GM19324 (cell line): Measurements from ENCODE around the gene CALB2.
A peak's percentile ranks its signal among the peaks of the same experiment; 100 is the strongest.
"Not testable (repeated sequence)": the region's sequence is repeated elsewhere in the genome, so short reads cannot be mapped to it uniquely, and the experiment has no call there.

ENCODE experiments used
- ATAC-seq: cut with Tn5 transposase; IDR thresholded peaks from one replicate; pipeline ENCODE4 v1.9.1; 2021; ENCODE audit warnings: mild to moderate bottlenecking, moderate library complexity; ENCODE audit not compliant: unreplicated experiment, low FRiP score

Gene CALB2, protein sequence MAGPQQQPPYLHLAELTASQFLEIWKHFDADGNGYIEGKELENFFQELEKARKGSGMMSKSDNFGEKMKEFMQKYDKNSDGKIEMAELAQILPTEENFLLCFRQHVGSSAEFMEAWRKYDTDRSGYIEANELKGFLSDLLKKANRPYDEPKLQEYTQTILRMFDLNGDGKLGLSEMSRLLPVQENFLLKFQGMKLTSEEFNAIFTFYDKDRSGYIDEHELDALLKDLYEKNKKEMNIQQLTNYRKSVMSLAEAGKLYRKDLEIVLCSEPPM

DNA sequence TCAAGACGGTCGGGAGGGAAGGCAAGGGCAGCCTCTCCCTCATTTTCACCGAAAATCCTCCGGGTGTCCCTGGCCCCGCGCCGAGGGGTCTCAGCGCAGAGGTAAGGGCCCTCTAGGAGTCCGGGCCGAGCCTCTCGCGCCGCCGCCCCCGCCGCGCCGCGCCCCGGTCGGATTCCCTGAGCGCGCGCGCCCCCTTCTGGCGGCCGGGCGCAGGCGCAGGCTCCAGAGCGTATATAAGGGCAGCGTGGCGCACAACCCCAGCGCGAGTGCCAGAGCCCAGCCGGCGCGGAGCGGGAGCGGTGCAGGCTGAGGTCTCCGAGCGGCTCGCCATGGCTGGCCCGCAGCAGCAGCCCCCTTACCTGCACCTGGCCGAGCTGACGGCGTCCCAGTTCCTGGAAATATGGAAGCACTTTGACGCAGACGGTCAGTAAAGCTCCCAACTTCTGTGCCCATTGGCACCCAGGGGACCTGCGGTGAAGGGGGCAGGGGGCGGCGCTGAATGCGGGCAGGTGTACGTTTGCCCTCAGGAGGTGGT is at the start of gene CALB2:
TSS of gene CALB2 (plus strand) at position 260 of the 535 bp plus-strand sequence. CDS start at position 330, 70 bp downstream.
- peak; percentile 75 for ATAC-seq

DNA sequence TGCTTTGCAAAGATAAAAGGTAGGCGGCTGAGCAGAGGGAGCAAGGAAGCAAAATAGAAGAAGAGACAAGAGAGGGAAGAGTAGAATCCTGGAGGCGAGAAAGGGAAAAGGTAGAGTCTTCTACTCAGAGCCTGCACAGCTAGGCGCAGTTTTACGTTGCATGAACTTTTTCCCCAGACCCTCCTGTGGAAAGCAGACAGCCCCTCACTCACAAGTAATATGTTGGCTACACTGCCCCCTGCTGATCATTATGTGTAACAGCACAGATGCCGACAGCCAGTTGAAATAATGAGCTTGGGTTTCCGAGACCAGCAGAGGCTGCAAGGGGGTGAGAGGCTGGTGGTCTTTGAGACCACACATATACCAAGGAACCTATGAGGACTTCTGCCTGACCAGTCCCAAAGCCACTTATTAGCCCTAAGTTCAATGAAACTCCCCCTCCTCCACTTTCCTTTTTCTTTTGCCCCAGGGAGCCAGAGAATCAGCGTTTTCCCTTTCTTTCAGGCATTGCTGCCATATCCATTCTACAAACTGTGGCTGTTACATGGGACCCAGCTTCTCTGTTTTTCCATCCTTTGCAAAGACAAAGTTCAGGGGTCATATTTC is 46.9 kb upstream of the CALB2 start:
- no peak for ATAC-seq

DNA sequence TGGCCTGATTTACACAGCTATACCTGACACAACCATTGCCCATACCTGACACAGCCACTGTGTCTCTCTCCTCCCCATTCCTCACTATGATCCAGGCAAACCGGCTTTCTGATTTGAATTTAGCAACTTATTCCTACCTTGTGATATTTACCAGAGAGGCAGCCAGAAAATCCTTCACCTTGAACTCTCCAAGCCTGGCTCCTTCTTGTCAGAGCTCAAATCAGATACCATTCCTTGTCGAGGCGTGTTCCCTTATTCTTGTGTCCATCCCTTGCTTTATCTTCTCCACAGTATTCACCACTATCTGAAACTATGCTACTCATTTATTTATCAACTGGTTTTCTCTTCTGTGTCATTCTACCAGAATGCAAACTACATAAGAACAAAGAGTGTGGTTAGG is 44.9 kb upstream of the CALB2 start:
- not testable (repeated sequence) for ATAC-seq

DNA sequence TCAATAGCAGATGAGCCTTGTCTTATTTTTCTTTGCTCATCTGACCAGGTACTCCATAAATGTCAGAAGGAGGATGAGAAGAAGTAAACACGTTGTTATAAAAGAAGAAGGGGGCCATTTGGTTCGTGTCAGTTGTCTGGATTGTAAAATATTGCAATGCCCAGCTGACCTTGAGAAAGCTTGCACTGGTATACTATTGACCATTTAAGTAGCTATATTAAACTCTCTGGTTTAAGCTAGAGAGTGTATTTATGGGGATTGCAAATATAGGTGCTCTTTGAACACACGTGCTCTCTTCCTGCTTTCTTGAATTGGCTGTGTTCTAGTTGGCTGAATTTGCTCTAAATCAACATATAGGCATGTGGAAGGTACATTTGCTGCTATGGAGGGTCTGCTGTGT is 43.3 kb upstream of the CALB2 start:
- no peak for ATAC-seq

DNA sequence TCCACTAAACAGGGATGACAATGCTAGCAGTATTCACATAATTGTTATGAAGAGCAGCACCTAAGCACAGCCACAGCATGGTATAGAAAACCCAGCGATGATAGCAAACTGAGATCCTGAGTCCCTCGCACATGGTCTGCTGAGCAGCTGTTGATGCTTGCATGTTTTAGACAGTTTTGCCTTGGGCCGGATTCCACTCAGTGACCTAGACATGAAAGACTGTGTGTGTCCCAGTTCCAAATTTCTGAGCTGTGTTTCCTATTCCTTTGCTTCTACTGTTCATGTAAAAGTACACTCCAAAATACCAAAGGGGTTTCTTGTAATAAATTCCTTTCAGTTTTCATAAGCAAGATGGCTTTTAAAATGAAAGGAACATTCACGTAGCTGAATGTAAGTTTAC is 38.5 kb upstream of the CALB2 start:
- ATAC-seq: no peak

DNA sequence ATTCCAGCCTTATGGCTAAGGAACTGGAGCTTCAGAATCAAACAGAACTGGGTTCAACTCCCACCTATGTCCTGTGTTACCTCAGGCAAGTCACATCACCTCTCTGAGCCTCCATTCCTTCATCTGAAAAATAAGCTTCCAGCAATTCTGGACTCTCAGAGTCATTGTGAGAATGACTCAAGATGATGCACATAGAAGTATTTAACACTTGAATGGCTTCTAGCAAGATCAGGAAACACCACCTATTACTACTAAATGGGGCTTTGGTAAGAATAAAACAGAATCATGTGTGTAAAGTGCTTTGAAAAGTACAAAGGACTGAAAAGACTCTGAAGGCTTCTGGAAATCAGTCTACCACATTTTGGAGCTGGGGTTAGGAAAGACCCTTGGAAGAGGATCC is 30.8 kb upstream of the CALB2 start:
- ATAC-seq: no peak

DNA sequence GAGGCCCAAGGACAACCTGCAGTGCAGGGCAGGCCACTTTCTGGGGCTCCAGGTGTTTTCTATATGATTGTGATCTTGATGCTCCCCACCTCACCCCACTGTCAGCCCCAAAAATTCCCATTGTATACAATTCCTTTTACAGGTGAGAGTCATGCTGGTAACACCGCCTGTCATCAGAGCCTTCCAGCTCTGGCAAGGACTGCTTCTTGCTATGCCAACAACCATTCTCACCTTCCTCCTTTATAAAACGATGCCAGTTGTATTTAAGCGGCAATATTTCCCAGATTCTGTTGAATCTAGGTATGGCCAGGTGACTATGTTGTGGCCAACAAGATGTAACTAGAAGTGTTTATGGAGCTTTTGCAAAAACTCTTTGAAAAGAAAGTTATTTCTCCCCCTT is 30.4 kb upstream of the CALB2 start:
- ATAC-seq: no peak

DNA sequence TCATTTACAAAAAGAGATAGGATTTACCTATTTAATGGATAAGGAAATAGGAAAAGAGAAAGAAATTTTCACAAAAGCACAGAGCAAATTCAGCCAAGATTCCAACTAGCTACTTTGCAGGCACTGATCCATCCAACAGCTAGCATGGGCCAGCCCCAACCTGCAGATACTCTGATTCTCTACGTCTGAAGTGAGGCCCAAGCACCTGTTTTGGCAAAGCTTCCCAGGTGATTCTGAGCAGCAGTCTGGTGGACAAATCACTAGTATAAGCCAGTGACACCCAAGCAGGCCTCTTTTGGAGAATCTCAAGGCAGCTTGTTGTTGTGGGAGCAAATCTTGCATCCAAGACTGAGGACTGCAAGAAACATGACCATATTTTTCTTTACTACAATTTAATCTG is 20.9 kb upstream of the CALB2 start:
- no peak for ATAC-seq

DNA sequence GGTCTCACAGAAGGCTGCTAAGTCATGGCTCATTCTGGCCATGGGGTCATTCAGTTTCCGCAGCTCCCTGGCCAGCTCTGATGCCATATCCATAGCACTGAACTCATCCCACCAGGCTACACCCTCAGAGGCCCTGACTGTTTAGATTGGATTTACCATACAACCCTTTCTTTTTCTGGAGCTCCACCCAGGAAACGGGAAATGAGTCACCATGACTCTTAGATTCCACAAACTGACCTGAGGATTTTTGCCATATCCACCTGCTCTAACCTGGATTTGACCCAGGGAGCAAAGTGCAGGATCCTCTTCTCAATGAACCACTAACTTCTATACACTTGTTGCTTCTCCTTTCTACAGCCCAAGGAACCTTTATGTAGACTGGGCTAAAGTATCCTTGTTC is 20.3 kb upstream of the CALB2 start:
- no peak for ATAC-seq

DNA sequence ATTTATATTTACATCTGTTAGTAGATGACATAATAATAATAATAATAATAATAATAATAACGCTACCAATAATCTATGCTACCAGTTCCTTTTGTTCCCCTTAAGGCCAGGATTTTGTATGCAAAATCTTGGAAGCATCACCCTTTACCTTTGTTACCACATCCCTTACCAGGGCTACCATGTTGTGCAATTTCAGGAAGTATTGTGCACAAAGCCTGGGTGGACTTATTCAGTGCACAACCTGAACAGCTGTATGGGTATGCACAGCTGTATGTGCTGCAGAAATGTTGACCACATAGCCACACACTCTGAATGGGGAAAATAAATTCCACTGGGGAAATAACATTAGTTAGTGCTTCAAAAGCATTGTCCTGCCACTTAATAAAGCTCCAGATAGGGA is 19.9 kb upstream of the CALB2 start:
- no peak for ATAC-seq

DNA sequence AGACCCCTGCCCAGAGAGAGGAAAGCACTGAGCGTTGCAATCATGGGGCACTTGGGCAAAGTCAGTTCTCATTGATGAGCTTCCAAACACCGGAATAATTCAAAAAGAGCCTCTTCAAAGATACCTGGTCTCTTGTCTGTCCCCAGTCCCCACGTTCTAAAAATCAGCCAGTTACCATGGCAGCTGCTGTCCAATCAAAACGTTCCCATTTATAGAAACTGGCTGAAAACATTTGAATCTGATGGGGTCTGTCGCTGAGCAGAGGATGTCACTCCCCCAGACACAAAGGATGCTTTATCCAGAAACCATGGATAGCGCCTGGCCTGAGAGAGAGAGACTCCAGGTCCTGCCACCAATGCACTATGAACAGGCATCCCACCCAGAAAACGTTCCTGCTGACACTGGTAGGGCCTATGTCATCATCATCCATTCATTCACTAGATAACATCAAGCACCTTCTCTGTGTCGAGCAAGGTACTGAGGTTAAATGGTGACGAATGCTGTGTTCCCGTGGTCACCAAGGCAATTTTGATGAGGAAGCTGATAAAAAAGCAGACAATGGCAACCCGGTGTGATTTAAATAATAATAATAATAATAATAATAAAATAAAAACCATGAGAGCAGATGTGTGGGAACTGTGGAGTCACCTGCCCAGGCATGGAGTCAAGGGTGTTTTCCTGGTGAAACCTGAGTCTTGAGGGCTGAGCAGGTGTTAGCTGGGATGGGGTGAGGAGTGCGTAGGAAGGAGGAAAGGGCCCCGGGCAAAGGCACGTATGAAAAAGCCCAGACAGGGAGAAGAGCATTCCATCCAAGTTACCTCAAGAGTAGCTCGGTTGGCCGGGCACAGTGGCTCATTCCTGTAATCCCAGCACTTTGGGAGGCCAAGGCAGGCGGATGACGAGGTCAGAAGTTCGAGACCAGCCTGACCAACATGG is 19.0 kb upstream of the CALB2 start:
- ATAC-seq: no peak

DNA sequence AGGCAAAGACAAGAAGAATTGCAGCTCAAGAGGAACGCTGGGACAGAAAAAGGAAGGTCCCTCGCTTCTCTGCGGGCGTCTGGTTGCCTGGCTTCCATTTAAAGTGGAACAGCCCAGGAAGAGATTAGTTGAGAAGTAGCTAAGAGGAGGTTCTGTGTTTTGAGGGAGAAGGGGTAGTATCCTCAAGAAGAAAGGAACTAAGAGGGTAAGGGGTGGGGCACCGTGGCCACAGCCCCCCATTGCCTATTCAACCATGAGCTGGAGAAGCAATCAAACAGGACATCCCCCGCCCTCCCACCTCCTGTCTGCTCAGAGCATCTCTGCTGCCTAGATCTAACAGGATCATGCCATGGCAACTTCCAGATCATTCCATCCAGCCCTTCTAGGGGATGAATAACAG is 18.1 kb upstream of the CALB2 start:
- no peak for ATAC-seq

DNA sequence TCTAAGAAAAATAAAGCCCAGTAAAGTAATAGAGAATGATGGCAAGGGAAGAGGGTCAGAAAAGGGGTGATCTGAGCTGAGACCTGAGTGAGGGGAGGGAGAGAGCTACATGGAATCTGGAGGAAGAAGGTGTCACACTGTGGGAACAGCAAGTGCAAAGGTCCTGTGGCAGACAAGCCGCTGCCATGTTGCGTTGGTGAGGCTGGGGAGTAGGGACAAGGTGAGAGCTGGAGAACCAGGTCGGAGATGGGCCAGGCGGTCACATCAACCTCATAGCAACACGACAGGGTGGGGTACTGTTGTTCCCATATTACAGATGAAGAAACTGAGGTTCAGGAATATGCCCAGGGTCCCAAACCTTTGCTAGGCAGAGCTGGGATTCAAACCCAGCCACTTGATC is 16.6 kb upstream of the CALB2 start:
- ATAC-seq: no peak

DNA sequence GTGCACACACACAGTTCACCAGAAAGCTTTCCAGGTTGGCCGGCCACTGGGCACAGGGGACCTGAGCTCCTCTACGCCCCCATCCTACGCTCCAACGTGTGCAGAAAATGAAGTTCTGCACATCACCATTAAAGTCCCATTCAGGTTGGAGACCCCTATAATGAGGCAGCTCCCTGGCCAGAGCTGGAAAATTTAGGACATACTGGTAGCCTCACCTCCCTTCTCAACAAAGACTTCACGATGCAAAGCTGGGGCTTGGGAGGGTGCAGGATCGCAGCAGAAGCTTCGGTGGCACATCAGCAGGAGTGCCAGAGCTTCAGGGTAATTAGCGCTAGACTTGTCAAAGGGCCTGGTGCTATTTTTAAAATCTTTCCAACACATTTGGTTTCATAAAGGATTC is 15.4 kb upstream of the CALB2 start:
- ATAC-seq: no peak

DNA sequence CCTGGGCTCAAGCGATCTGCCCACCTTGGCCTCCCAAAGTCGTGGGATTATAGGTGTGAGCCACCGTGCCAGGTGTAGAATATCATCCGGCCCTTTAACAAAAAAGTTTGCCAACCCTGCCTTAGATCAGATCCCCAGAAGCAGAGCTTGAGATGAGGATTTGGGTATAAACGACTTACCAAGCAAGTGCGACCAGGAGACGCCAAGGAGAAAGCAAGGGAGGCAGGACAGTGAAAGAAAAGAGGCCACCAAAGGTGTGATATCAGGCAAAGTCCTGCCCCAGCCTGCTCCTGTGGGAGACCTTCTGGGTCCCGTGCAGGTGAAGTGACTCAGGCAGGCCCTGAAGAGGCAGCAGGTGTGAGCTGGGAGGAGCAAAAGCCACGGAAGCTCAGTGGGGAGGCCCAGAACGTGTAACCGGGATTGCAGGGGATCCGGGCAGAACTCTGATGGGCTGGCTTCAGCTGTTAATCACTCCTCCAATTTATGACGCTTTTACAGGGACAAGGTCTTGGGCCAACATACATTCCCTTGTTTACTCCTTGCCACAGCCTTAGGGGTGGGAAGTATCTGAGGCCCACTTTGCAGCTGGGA is 14.1 kb upstream of the CALB2 start:
- no peak for ATAC-seq

DNA sequence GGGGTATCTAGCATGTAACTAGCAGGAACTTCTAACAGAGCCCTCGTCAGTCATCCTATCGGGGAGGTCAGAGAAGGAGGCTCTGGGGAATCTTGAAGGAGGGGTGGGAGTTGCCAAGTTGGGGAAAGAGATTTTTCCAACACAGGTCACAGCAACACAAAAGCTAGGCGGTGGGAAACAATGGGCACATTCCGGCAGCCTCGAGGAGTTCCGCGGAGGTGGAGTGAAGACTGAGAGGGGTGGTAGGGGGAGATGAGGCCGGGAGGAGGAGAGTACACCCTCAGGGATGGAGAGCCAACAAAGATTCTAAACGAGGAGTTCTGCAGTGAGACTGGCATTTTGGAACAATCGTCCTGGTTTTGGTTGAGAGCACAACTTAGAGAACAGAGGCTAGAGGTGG is 13.5 kb upstream of the CALB2 start:
- no peak for ATAC-seq

DNA sequence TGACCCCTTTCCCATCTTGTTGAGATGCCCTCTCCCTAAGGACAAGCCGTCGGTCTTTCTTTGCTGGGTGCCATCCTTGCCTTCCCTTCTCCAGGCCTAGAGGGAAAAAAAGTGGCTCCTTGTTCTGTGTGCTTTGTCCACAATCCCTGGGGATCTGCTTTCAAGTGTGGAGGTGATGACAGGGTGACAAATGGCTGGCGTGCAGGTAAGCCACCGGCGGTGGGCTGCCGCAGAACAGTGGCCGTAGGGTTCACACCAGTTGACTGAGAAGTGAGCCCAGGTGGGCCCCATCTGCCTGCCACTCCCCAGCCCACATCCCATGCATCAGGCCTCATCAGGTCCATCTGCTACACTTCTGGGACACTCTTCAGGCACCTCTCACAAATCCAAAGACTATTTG is 11.4 kb upstream of the CALB2 start:
- ATAC-seq: no peak

DNA sequence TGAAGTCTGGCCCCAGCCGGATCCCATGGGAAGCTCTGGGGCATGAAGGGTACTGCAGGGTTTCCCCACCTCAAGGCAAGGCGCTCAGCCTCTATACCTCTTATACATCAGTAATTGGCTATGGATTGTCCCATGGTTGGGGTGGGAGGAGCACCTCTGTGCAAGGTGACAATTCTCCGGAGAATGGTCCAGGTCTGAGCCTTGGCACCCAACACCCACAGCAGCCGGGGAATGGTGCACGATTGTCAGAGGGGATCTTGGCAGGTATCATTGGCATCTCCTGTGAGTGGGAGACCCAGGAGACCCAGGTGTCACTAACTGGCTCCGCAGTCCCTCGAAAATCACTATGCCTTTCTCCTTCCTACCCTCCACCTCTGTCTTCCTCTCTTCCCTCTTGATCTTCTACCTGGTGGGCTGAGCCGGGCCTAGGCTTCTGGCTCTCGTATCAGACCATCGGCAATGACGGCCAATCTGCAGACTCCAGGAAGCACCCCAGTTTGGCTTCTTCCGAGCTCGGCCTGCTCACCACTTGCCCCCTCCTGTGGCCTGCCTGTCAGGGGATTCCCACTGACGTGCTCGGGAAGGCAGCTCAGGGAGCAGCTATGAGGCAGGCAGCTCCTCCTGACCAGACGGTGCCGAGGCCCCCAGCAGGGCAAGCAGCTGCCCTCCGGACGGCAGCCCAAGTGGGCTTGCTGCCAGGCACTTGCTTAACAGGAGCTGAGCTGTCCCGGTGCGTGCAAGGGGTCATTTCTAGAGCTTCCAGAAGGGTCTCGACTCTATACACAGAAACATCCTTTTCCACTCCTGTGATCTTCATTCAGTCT is 10.0 kb upstream of the CALB2 start:
- ATAC-seq: no peak

DNA sequence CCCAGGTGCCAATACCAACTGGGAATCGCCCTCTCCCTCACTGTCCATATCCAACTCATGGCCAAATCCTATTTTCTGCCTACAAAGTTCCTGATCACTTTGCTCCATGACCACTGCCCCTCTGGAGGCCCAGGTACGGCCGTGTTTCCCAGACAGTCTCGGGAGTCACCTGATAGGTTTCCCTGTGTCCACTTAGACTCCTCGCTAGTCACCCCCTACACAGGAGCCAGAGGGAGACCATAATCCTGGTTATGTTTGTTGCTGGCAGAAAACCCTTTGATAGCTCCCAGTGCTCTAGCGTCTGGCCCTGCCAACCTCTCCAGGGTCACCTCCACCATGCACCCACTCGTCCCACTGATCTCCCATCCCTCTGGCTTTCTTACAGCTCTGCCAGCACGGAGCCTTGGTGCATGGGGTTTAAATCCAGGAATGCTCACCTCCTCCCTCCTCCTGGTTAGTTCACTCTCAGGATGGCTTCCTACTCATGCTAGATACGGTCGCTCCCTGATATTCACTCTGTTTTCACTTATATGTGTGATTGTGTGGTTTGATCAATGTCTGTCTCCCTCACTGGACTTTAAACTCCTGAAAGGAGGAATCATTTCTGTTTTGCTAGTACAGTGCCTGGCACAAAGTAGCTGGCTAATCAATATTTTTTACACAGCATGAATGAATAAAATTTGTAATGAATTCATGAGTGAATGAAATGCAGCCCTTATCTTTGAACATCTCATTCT is 7.5 kb upstream of the CALB2 start:
- ATAC-seq: no peak
